GM23248 (cell line): ENCODE data around the gene GPX4.

Experiments used
- EZH2 ChIP-seq: fragments of 200-600 bp; sonication (generic); IDR thresholded peaks from 2 replicates; pipeline ENCODE4 v1.6.1; 2018; ENCODE audit warnings: antibody characterized with exemption, mild to moderate bottlenecking; ENCODE audit not compliant: insufficient read depth, poor library complexity, severe bottlenecking
- EZH2phosphoT487 ChIP-seq: fragments of 200-600 bp; sonication (generic); IDR thresholded peaks from 2 replicates; pipeline ENCODE4 v1.6.1; 2018; ENCODE audit warnings: antibody characterized with exemption, moderate library complexity, mild to moderate bottlenecking, low read depth; ENCODE audit not compliant: insufficient read depth

GRCh38 chr19:1069009-1069779 is 34.6 kb upstream of the GPX4 start:
- TF ChIP-seq EZH2 (no peak), EZH2phosphoT487 (no peak)
